Trophoblast cell (in vitro differentiated cells and primary cell): Measurements from ENCODE around the gene CDKN2C.
"Not testable (repeated sequence)": the region's sequence is repeated elsewhere in the genome, so short reads cannot be mapped to it uniquely, and the experiment has no call there.

Experiments used
- DNase-seq, 2 donors: peaks; one replicate each; pipeline ENCODE4 v3.0.0-alpha.2; 2016
- H2AFZ ChIP-seq: 2 replicates; pipeline ENCODE4 v1.6.1; 2013; ENCODE audit warnings: low read length, moderate library complexity, mild to moderate bottlenecking; ENCODE audit not compliant: insufficient read depth, poor library complexity
- H2AK5ac ChIP-seq: 2 replicates; pipeline ENCODE4 v1.6.1; 2013; ENCODE audit warnings: mild to moderate bottlenecking, low read length
- H2BK120ac ChIP-seq: 2 replicates; pipeline ENCODE4 v1.6.1; 2013; ENCODE audit warnings: low read length, mild to moderate bottlenecking, moderate library complexity; ENCODE audit not compliant: insufficient read depth, poor library complexity
- H2BK12ac ChIP-seq: 2 replicates; pipeline ENCODE4 v1.6.1; 2013; ENCODE audit warnings: mild to moderate bottlenecking, low read length, moderate library complexity
- H2BK5ac ChIP-seq: 2 replicates; pipeline ENCODE4 v1.6.1; 2013; ENCODE audit warnings: low read length, low read depth, moderate library complexity, mild to moderate bottlenecking; ENCODE audit not compliant: poor library complexity
- H3K14ac ChIP-seq: 2 replicates; pipeline ENCODE4 v1.6.1; 2013; ENCODE audit warnings: mild to moderate bottlenecking, low read length
- H3K18ac ChIP-seq: 2 replicates; pipeline ENCODE4 v1.6.1; 2013; ENCODE audit warnings: mild to moderate bottlenecking, low read length
- H3K23ac ChIP-seq: 2 replicates; pipeline ENCODE4 v1.6.1; 2013; ENCODE audit warnings: low read length
- H3K27ac ChIP-seq: 2 replicates; pipeline ENCODE4 v1.5.1; 2013; ENCODE audit warnings: low read depth, mild to moderate bottlenecking, inconsistent platforms, low read length, moderate library complexity
- H3K27me3 ChIP-seq: 2 replicates; pipeline ENCODE4 v1.6.1; 2013; ENCODE audit warnings: inconsistent platforms, mild to moderate bottlenecking, low read length, moderate library complexity; ENCODE audit not compliant: insufficient read depth
- H3K36me3 ChIP-seq, 2 experiments: 1 replicate in 1 of 2; 2 replicates in 1 of 2; pipeline ENCODE4 v1.6.1; 2013; ENCODE audit warnings: low read length in 2 of 2, mild to moderate bottlenecking in 2 of 2, moderate library complexity in 1 of 2; ENCODE audit not compliant: insufficient read depth in 2 of 2, control insufficient read depth in 1 of 2
- H3K4ac ChIP-seq: 2 replicates; pipeline ENCODE4 v1.6.1; 2013; ENCODE audit warnings: low read depth, mild to moderate bottlenecking, low read length, moderate library complexity
- H3K4me1 ChIP-seq, 2 experiments: 1 replicate in 1 of 2; 2 replicates in 1 of 2; pipeline ENCODE4 v1.6.1; 2013; ENCODE audit warnings: low read length in 2 of 2, mild to moderate bottlenecking in 2 of 2, moderate library complexity in 1 of 2; ENCODE audit not compliant: insufficient read depth in 2 of 2, control insufficient read depth in 1 of 2
- H3K4me2 ChIP-seq: 2 replicates; pipeline ENCODE4 v1.6.1; 2013; ENCODE audit warnings: inconsistent platforms, mild to moderate bottlenecking, low read length, moderate library complexity
- H3K4me3 ChIP-seq: 2 replicates; pipeline ENCODE4 v1.5.1; 2013; ENCODE audit warnings: mild to moderate bottlenecking, low read depth, low read length, inconsistent platforms
- H3K79me1 ChIP-seq: one replicate; pipeline ENCODE4 v1.6.1; 2013; ENCODE audit warnings: low read length
- H3K79me2 ChIP-seq: 2 replicates; pipeline ENCODE4 v1.6.1; 2013; ENCODE audit warnings: low read length, mild to moderate bottlenecking; ENCODE audit not compliant: control insufficient read depth, insufficient read depth, poor library complexity
- H3K9ac ChIP-seq: 2 replicates; pipeline ENCODE4 v1.6.1; 2013; ENCODE audit warnings: mild to moderate bottlenecking, low read length
- H3K9me3 ChIP-seq: 2 replicates; pipeline ENCODE4 v1.6.1; 2013; ENCODE audit warnings: low read depth, mild to moderate bottlenecking, control low read depth, inconsistent platforms, low read length; ENCODE audit not compliant: insufficient read depth
- H4K12ac ChIP-seq: 2 replicates; pipeline ENCODE4 v1.6.1; 2013; ENCODE audit warnings: low read depth, mild to moderate bottlenecking, low read length, moderate library complexity
- H4K8ac ChIP-seq: 2 replicates; pipeline ENCODE4 v1.6.1; 2013; ENCODE audit warnings: low read depth, mild to moderate bottlenecking, low read length, moderate library complexity
- H4K91ac ChIP-seq: one replicate; pipeline ENCODE4 v1.6.1; 2013; ENCODE audit warnings: low read depth, mild to moderate bottlenecking, low read length, moderate library complexity
- WGBS: extraction: QIAGEN DNeasy Blood & Tissue Kit; methylation state at CpG from one replicate; pipeline ENCODE4 v1.1.7; 2013; ENCODE audit warnings: missing lambda C conversion rate; ENCODE audit not compliant: insufficient read length, insufficient coverage; ENCODE audit errors: extremely low coverage; 5-methylcytosine and 5-hydroxymethylcytosine counted together

The CDKN2C gene

DNA sequence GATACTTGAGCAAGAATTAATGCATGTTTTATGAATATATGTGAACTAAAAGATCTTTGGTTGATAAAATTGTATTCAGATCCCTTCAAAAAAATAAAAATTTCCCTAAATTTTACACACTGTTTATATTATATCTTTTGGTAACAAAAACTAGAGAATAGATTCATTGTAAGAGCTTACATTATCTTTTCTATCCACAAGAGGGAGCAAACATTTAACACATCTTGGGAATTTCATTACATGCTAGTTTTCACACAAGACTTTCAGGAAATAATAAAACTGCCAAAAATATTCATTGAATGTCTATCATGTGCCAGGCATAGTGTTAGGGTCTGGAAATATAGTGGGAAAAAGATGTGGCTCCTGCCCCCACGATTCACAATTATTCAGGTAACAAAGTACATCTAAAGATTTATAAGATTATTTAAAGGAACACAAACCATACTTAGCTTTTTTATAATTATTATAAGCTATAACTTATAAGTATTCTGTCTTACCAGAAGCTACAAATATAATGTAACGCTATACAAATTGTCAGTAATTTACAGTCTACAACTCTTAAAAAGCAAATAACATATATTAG, 40.6 kb upstream of the CDKN2C start:
- Histone ChIP-seq H2BK12ac (no peak overlapping the region), H3K4me2 (no peak overlapping the region), H2BK120ac (no peak overlapping the region), H3K9ac (no peak overlapping the region), H3K27ac (no peak overlapping the region), H3K79me1 (no peaks in the 10 kb centered on the region), H3K14ac (no peak overlapping the region), H4K8ac (no peak overlapping the region), H3K9me3 (no peaks in the 10 kb centered on the region), H2BK5ac (no peak overlapping the region), H4K12ac (no peak overlapping the region), H3K18ac (no peak overlapping the region), H2AFZ (no peak overlapping the region), H3K79me2 (no peaks in the 10 kb centered on the region), H3K4ac (no peak overlapping the region), H3K4me1 (no peaks in the 10 kb centered on the region), H3K27me3 (no peaks in the 10 kb centered on the region), H3K23ac (no peak overlapping the region), H3K36me3 (no peaks in the 10 kb centered on the region), H4K91ac (no peak overlapping the region), H3K4me3 (no peak overlapping the region), H2AK5ac (no peak overlapping the region)
- WGBS, result no CpG with 5 or more reads among the region's 2 CpGs
- peak in 1 of 2 donors; percentile 67 for DNase-seq

DNA sequence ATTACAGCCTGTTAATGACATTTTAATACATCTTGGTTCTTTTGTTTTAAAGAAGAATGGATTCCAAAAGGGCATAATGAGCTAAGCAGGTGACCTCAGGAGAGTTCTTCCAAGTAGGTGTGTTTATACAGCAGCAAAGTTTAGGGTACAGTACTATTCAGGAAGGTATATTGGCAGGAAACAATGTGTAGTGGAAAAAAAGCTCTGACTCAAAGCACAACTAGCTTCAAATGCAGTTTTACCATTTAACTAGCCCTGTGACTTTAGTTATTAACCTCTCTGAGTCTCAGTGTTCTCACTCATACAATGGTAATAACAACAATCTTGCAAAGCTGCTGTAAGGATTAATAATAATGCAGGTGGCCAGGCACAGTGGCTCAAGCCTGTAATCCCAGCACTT, 39.9 kb upstream of the CDKN2C start:
- Histone ChIP-seq H2BK12ac (no peak overlapping the region), H4K91ac (no peak overlapping the region), H3K4me1 (no peaks in the 10 kb centered on the region), H2BK120ac (no peak overlapping the region), H3K18ac (no peak overlapping the region), H3K9ac (no peak overlapping the region), H3K27me3 (no peaks in the 10 kb centered on the region), H3K4me3 (no peak overlapping the region), H2AK5ac (no peak overlapping the region), H3K9me3 (no peaks in the 10 kb centered on the region), H3K79me1 (no peaks in the 10 kb centered on the region), H2AFZ (no peak overlapping the region), H3K36me3 (no peaks in the 10 kb centered on the region), H3K4me2 (no peak overlapping the region), H2BK5ac (no peak overlapping the region), H3K79me2 (no peaks in the 10 kb centered on the region), H3K4ac (no peak overlapping the region), H4K12ac (no peak overlapping the region), H3K27ac (no peak overlapping the region), H4K8ac (no peak overlapping the region), H3K23ac (no peak overlapping the region), H3K14ac (no peak overlapping the region)
- no peak for DNase-seq

DNA sequence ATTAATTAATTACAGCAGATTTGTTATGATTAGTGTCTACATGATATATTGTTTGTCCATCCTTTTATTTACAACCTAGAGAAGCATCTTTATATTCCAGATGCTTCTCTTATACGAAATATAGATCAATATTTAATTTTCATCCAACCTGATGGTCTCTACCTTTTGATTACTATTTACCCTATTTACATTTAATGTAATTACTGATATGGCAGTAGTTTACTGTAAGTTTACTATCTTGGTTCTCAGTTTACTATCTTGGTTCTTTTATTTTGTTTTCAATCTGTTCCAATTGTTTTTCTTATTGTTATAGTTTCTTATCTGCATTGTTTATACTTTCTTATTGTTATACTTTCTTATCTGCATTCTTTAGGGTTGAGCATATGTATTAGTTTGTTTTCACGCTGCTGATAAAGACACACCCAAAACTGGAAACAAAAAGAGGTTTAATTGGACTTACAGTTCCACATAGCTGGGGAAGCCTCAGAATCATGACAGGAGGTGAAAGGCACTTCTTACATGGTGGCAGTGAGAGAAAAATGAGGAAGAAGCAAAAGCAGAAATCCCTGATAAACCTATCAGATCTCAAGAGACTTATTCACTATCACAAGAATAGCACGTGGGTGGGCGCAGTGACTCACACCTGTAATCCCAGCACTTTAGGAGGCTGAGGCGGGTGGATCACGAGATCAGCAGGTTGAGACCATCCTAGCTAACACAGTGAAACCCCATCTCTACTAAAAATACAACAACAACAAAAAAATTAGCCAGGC, 38.9 kb upstream of the CDKN2C start:
- H2BK120ac ChIP-seq, result no peak overlapping the region
- H2AFZ ChIP-seq, result no peak overlapping the region
- H2BK12ac ChIP-seq, result no peak overlapping the region
- no peak overlapping the region for H3K14ac ChIP-seq
- no CpG with 5 or more reads among the region's 6 CpGs for WGBS
- no peak overlapping the region for H3K23ac ChIP-seq
- H3K4me3 ChIP-seq, result no peak overlapping the region
- no peak overlapping the region for H3K27ac ChIP-seq
- H4K12ac ChIP-seq, result no peak overlapping the region
- H3K9me3 ChIP-seq, result no peaks in the 10 kb centered on the region
- no peak overlapping the region for H2BK5ac ChIP-seq
- H2AK5ac ChIP-seq, result no peak overlapping the region
- H3K4me1 ChIP-seq, result no peaks in the 10 kb centered on the region
- H3K79me2 ChIP-seq, result no peaks in the 10 kb centered on the region
- no peaks in the 10 kb centered on the region for H3K79me1 ChIP-seq
- no peaks in the 10 kb centered on the region for H3K36me3 ChIP-seq
- no peaks in the 10 kb centered on the region for H3K27me3 ChIP-seq
- H3K9ac ChIP-seq, result no peak overlapping the region
- no peak overlapping the region for H3K4ac ChIP-seq
- H3K18ac ChIP-seq, result no peak overlapping the region
- H3K4me2 ChIP-seq, result no peak overlapping the region
- no peak overlapping the region for H4K91ac ChIP-seq
- H4K8ac ChIP-seq, result no peak overlapping the region
- DNase-seq, result peak in 1 of 2 donors; percentile 38

DNA sequence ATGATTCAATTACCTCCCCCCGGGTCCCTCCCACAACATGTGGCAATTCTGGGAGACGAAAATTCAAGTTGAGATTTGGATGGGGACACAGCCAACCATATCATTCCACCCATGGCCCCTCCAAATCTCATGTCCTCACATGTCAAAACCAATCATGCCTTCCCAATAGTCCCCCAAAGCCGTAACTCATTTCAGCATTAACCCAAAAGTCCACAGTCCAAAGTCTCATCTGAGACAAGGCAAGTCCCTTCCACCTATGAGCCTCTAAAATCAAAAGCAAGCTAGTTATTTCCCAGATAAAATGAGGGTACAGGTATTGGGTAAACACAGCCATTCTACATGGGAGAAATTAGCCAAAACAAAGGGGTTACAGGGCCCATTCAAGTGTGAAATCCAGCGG, 38.0 kb upstream of the CDKN2C start:
- WGBS, result no CpG with 5 or more reads among the region's 4 CpGs
- H4K12ac ChIP-seq, result not testable (repeated sequence)

More for the DNA sequence above, 38.0 kb upstream of the CDKN2C start:
- not testable (repeated sequence) for DNase-seq, H3K4me1 ChIP-seq, H3K4me2 ChIP-seq, H2AK5ac ChIP-seq, H3K27ac ChIP-seq, H3K4me3 ChIP-seq, H4K8ac ChIP-seq, H2BK120ac ChIP-seq, H2AFZ ChIP-seq, H4K91ac ChIP-seq, H3K9me3 ChIP-seq, H3K23ac ChIP-seq, H2BK12ac ChIP-seq, H3K79me2 ChIP-seq, H3K14ac ChIP-seq, H3K9ac ChIP-seq, H3K79me1 ChIP-seq, H3K27me3 ChIP-seq, H2BK5ac ChIP-seq, H3K18ac ChIP-seq, H3K36me3 ChIP-seq, H3K4ac ChIP-seq
